GM12878 (cell line): ENCODE data around the gene MDM4. TPM values are rescaled to one million over a fixed set of nuclear protein-coding genes. Genes with fewer than 3 reads are reported as not detected.
A peak's percentile ranks its signal among the peaks of the same experiment; 100 is the strongest.

ENCODE experiments used
- ATAC-seq: fragments of 200-7000 bp; cut with Tn5 transposase; 3 replicates; pipeline ENCODE4 v1.9.1; 2020; ENCODE audit warnings: mild to moderate bottlenecking, moderate library complexity
- BruUV-seq: library from RNA; stranded (reverse); fragments of 400-500 nt; replicated peaks from 2 replicates; lab custom pipeline; 2021; lab: Mats Ljungman, UMichigan
- CTCF ChIA-PET: fragments of 300-600 bp; sonication (Branson Sonifier 250); formaldehyde crosslinking; extraction: SDS; loops from one replicate; lab custom pipeline; 2021; ENCODE audit warnings: inconsistent platforms; lab: Yijun Ruan, JAX
- POLR2A ChIA-PET: fragments of 350-600 bp; formaldehyde crosslinking; extraction: SDS; loops from one replicate; lab custom pipeline; 2021; ENCODE audit warnings: inconsistent platforms; lab: Charles Lee
- RAD21 ChIA-PET: fragments of 300-600 bp; sonication (Branson Sonifier 250); formaldehyde crosslinking; loops from one replicate; lab custom pipeline; 2023; ENCODE audit warnings: antibody characterized with exemption; ENCODE audit not compliant: unreplicated experiment; lab: Charles Lee
- SMC1A ChIA-PET: fragments of 300-600 bp; sonication (Branson Sonifier 250); formaldehyde crosslinking; loops from one replicate; lab custom pipeline; 2023; ENCODE audit not compliant: unreplicated experiment, uncharacterized antibody; lab: Charles Lee
- DNase-seq: peaks from one replicate; pipeline ENCODE4 v3.0.0-alpha.2; 2011; ENCODE audit warnings: low read depth, low spot score
- FAIRE-seq: peaks from 3 replicates; lab custom pipeline; 2011; peaks lifted over from hg19 to GRCh38; lab: Jason Lieb, UNC
- H2AFZ ChIP-seq: 2 replicates; pipeline ENCODE4 v1.6.0; 2011; ENCODE audit warnings: low read depth, low read length, control low read depth; ENCODE audit not compliant: control insufficient read depth
- H3K27ac ChIP-seq: 2 replicates; pipeline ENCODE4 v1.5.1; 2011; ENCODE audit warnings: control low read depth; ENCODE audit not compliant: control insufficient read depth, insufficient read depth
- H3K27me3 ChIP-seq, 2 experiments: replicated peaks in 1 of 2; 2 replicates each; pipeline versions ENCODE4 v1.6.0 to v1.6.1; 2011; ENCODE audit warnings: low read length in 1 of 2; ENCODE audit not compliant: control insufficient read depth in 2 of 2, insufficient read depth in 2 of 2
- H3K36me3 ChIP-seq, 2 experiments: 2 replicates each; pipeline ENCODE4 v1.5.1; 2011; ENCODE audit warnings: low read length in 1 of 2; ENCODE audit not compliant: control insufficient read depth in 2 of 2, insufficient read depth in 2 of 2
- H3K4me1 ChIP-seq: 2 replicates; pipeline ENCODE4 v1.6.1; 2011; ENCODE audit warnings: mild to moderate bottlenecking, low read length, moderate library complexity, mixed read lengths; ENCODE audit not compliant: control insufficient read depth, insufficient read depth
- H3K4me2 ChIP-seq: 2 replicates; pipeline ENCODE4 v1.6.0; 2011; ENCODE audit warnings: control low read depth; ENCODE audit not compliant: control insufficient read depth, insufficient read depth
- H3K4me3 ChIP-seq: fragments of 200-600 bp; sonication (generic); 2 replicates; pipeline ENCODE4 v1.5.1; 2016
- H3K79me2 ChIP-seq: 2 replicates; pipeline ENCODE4 v1.6.0; 2011; ENCODE audit warnings: low read length; ENCODE audit not compliant: control insufficient read depth, insufficient read depth
- H3K9ac ChIP-seq: 2 replicates; pipeline ENCODE4 v1.8.0; 2011; ENCODE audit warnings: low read length, control low read depth, mixed read lengths; ENCODE audit not compliant: control insufficient read depth, insufficient read depth
- H3K9me3 ChIP-seq: replicated peaks from 3 replicates; pipeline ENCODE4 v1.5.1; 2011; ENCODE audit warnings: mild to moderate bottlenecking, low read length; ENCODE audit not compliant: control insufficient read depth, insufficient read depth
- H4K20me1 ChIP-seq: 2 replicates; pipeline ENCODE4 v1.6.0; 2011; ENCODE audit not compliant: control insufficient read depth, insufficient read depth
- ATF7 ChIP-seq: fragments of 450-650 bp; IDR thresholded peaks from 2 replicates; pipeline ENCODE4 v1.6.1; 2016; ENCODE audit warnings: low read depth, mild to moderate bottlenecking
- BACH1 ChIP-seq: fragments of 450-650 bp; IDR thresholded peaks from 2 replicates; pipeline ENCODE4 v1.6.1; 2017; ENCODE audit warnings: mild to moderate bottlenecking, borderline replicate concordance
- BCL11A ChIP-seq: IDR thresholded peaks from 2 replicates; pipeline ENCODE4 v1.6.1; 2011; ENCODE audit warnings: low read depth, low read length
- BHLHE40 ChIP-seq, 2 experiments: fragments of 450-650 bp in 1 of 2; IDR thresholded peaks; 2 replicates each; pipeline ENCODE4 v1.6.1; 2011 to 2017; ENCODE audit warnings: low read depth in 2 of 2, borderline replicate concordance in 1 of 2, improper control_type of control experiment in 1 of 2, low read length in 1 of 2, mild to moderate bottlenecking in 1 of 2
- BMI1 ChIP-seq: fragments of 450-650 bp; IDR thresholded peaks from 2 replicates; pipeline ENCODE4 v1.6.1; 2016; ENCODE audit warnings: mild to moderate bottlenecking, moderate library complexity, borderline replicate concordance
- CBFB ChIP-seq: IDR thresholded peaks from 2 replicates; pipeline ENCODE4 v1.6.1; 2016; ENCODE audit warnings: antibody characterized with exemption, low read depth
- CREB1 ChIP-seq: IDR thresholded peaks from 2 replicates; pipeline ENCODE4 v1.6.1; 2012; ENCODE audit warnings: low read depth, mild to moderate bottlenecking, inconsistent platforms
- CREM ChIP-seq: IDR thresholded peaks from 2 replicates; pipeline ENCODE4 v1.6.1; 2014; ENCODE audit warnings: antibody characterized with exemption, low read depth
- EED ChIP-seq: sonication (generic); IDR thresholded peaks from 2 replicates; pipeline ENCODE4 v1.6.1; 2016; ENCODE audit warnings: antibody characterized with exemption, low read depth
- EGR1 ChIP-seq, 2 experiments: IDR thresholded peaks; 1 replicate in 1 of 2; 2 replicates in 1 of 2; pipeline ENCODE4 v1.6.1; 2011 to 2012; ENCODE audit warnings: low read depth in 2 of 2, low read length in 2 of 2, borderline replicate concordance in 1 of 2, mild to moderate bottlenecking in 1 of 2, moderate library complexity in 1 of 2
- FOXM1 ChIP-seq: IDR thresholded peaks from 2 replicates; pipeline ENCODE4 v1.6.1; 2012; ENCODE audit warnings: low read depth, mild to moderate bottlenecking, inconsistent platforms, low read length, moderate library complexity
- MEF2B ChIP-seq: fragments of 450-650 bp; IDR thresholded peaks from 2 replicates; pipeline ENCODE4 v1.6.1; 2018; ENCODE audit warnings: mild to moderate bottlenecking, moderate library complexity; ENCODE audit not compliant: partially characterized antibody, poor library complexity, severe bottlenecking
- MXI1 ChIP-seq: fragments of 150-350 bp; IDR thresholded peaks from 2 replicates; pipeline ENCODE4 v1.6.1; 2011; ENCODE audit warnings: low read depth, mild to moderate bottlenecking, inconsistent platforms, low read length, improper control_type of control experiment
- NRF1 ChIP-seq: conservative IDR thresholded peaks from 2 replicates; pipeline ENCODE4 v1.6.1; 2011; ENCODE audit warnings: mild to moderate bottlenecking, low read depth, low read length, improper control_type of control experiment
- PAX8 ChIP-seq: fragments of 450-650 bp; IDR thresholded peaks from 2 replicates; pipeline ENCODE4 v1.6.1; 2017; ENCODE audit warnings: mild to moderate bottlenecking, moderate library complexity
- PBX3 ChIP-seq: IDR thresholded peaks from 2 replicates; pipeline ENCODE4 v1.6.1; 2011; ENCODE audit warnings: mild to moderate bottlenecking, low read depth, low read length, moderate library complexity; ENCODE audit not compliant: insufficient replicate concordance
- RFX5 ChIP-seq: IDR thresholded peaks from 2 replicates; pipeline ENCODE4 v1.6.1; 2011; ENCODE audit warnings: low read depth, low read length, improper control_type of control experiment
- RUNX3 ChIP-seq: IDR thresholded peaks from 2 replicates; pipeline ENCODE4 v1.6.1; 2012; ENCODE audit warnings: low read length, inconsistent platforms
- SRF ChIP-seq, 2 experiments: IDR thresholded peaks; 2 replicates each; pipeline ENCODE4 v1.6.1; 2011; ENCODE audit warnings: low read depth in 2 of 2, low read length in 2 of 2, mild to moderate bottlenecking in 1 of 2, moderate library complexity in 1 of 2
- SUZ12 ChIP-seq: fragments of 200-600 bp; sonication (generic); IDR thresholded peaks from one replicate; pipeline ENCODE4 v1.6.1; 2018; ENCODE audit warnings: antibody characterized with exemption, mild to moderate bottlenecking; ENCODE audit not compliant: unreplicated experiment
- ZNF217 ChIP-seq: fragments of 450-650 bp; IDR thresholded peaks from 2 replicates; pipeline ENCODE4 v1.6.1; 2017; ENCODE audit warnings: antibody characterized with exemption, mild to moderate bottlenecking
- ZNF384 ChIP-seq: IDR thresholded peaks from 2 replicates; pipeline ENCODE4 v1.6.1; 2012; ENCODE audit warnings: low read depth, mild to moderate bottlenecking, low read length, improper control_type of control experiment, borderline replicate concordance
- WGBS: methylation state at CpG from one replicate; pipeline ENCODE4 v1.1.6; 2016; ENCODE audit warnings: low lambda C conversion rate; ENCODE audit not compliant: insufficient replicate concordance, insufficient coverage; ENCODE audit errors: missing lambda C conversion rate; 5-methylcytosine and 5-hydroxymethylcytosine counted together
- in situ Hi-C: fragments of 300-500 bp; cut with MboI; formaldehyde crosslinking; loops from 9 replicates; pipeline ENCODE4 v1.14.3; 2018; ENCODE audit warnings: mixed read lengths
- intact Hi-C: fragments of 100-400 bp; cut with micrococcal nuclease; formaldehyde crosslinking; loops from one replicate; pipeline ENCODE4 v1.14.2; 2022; ENCODE audit not compliant: unreplicated experiment
- polyA plus RNA-seq, 11 experiments: library from polyadenylated mRNA; depleted of rRNA in 4 of 11; unstranded in 6 of 11; stranded (reverse) in 5 of 11; fragments of >200 nt; fragmentation: Nextera tagmentation in 4 of 11; fragmentation: Illumina TruSeq in 1 of 11; extraction: Ambion mirVana in 4 of 11; extraction: Trizol in 1 of 11; gene quantifications; 1 replicate in 1 of 11; 2 replicates in 10 of 11; pipeline versions ENCODE4 v1.2.1 to v1.2.3, GENCODE V29; 2011 to 2016; ENCODE audit warnings: inconsistent platforms in 2 of 11, missing spikeins in 2 of 11, low read depth in 1 of 11
- total RNA-seq, 4 experiments: library from RNA; depleted of rRNA in 3 of 4; stranded (reverse); fragments of >200 nt in 3 of 4; fragmentation: Illumina TruSeq in 1 of 4; extraction: Trizol in 1 of 4; gene quantifications; 2 replicates each; pipeline versions ENCODE4 v1.2.1 to v1.2.3, GENCODE V29; 2013 to 2021

The MDM4 gene
- total and polyA plus RNA-seq, 10 of the 15 experiments (the other 5 are each of a cell fraction or from before 2014, with no cell fraction given) = 2.5 to 74.4 (median 22.7) TPM

GRCh38 chr1:204520834-204521709, 4.9 kb downstream of the MDM4 start:
- ATAC-seq (peak; percentile 60), FAIRE-seq (peak; percentile 44), DNase-seq (peak; percentile 82)
- intact Hi-C loops (no loop called here), in situ Hi-C loops (loop anchor here (25.0 kb wide), 1 partner anchor 1234 kb away; no protein-coding TSS in a partner anchor)
- Histone ChIP-seq H4K20me1 (no peaks in the 10 kb centered on the region; the same call in 1 of the 2 replicates), H3K4me1 (peaks cover 38% of the 10 kb centered on the region), H3K27me3 (no peaks in the 10 kb centered on the region), H3K79me2 (peaks cover 82% of the 10 kb centered on the region), H3K9ac (peak overlapping the region; percentile 51), H3K36me3 (peaks cover 4 to 14% of the 10 kb centered on the region in 2 experiments; a peak in 3 of 4 replicates), H3K4me3 (peak overlapping the region; percentile 53), H3K4me2 (peak overlapping the region; percentile 58), H2AFZ (no peak overlapping the region), H3K9me3 (peaks cover 9% of the 10 kb centered on the region), H3K27ac (peak overlapping the region; percentile 39)
- ChIA-PET SMC1A (interaction anchor here (1.0 to 6.8 kb wide), 6 partner anchors 7 to 55 kb away, joined by 3 to 57 read pairs (median 10); partner anchors contain the start of gene MDM4), RAD21 (interaction anchor here (0.9 to 2.0 kb wide), 5 partner anchors 8 to 242 kb away, joined by 3 to 15 read pairs (median 4); no protein-coding TSS in a partner anchor), CTCF (interaction anchor here (0.8 to 2.3 kb wide), 7 partner anchors 10 to 286 kb away, joined by 3 to 9 read pairs (median 4); no protein-coding TSS in a partner anchor), POLR2A (interaction anchor here (0.5 to 1.8 kb wide), 6 partner anchors 8 to 512 kb away, joined by 3 to 8 read pairs (median 4); no protein-coding TSS in a partner anchor)
- BruUV-seq = no TSS peak
- 3% methylated on average over 5 of the region's 5 CpGs for WGBS
- TF ChIP-seq ZNF384 (peak; percentile 80), ATF7 (peak; percentile 84), SRF (IDR thresholded peaks at IDR 0.05; ENCODE audit: low read depth in 2 of 2, low read length in 2 of 2) (no peak), NRF1 (no peak), EED (peak; percentile 67; the same call in 1 of the 2 replicates), EGR1 (IDR thresholded peaks at IDR 0.05; ENCODE audit: borderline replicate concordance in 1 of 2, low read depth in 2 of 2, low read length in 2 of 2) (no peak), MEF2B (peak; percentile 47), RFX5 (no peak), BMI1 (no peak), FOXM1 (peak; percentile 78; the same call in 1 of the 2 replicates), CBFB (peak; percentile 97), ZNF217 (peak; percentile 26; the same call in 1 of the 2 replicates), CREM (0 out of 2 replicates have a peak, but pooled peaks have one; percentile 47), BCL11A (no peak), PBX3 (no peak), MXI1 (peak; percentile 50; the same call in 1 of the 2 replicates), CREB1 (0 out of 2 replicates have a peak, but pooled peaks have one; percentile 7), PAX8 (peak; percentile 34; the same call in 1 of the 2 replicates), SUZ12 (no peak), BHLHE40 (IDR thresholded peaks at IDR 0.05; ENCODE audit: borderline replicate concordance in 1 of 2, low read depth in 2 of 2, low read length in 1 of 2) (peak; percentile 99), BACH1 (0 out of 2 replicates have a peak, but pooled peaks have one; percentile 62), RUNX3 (peak; percentile 100)
